ENCODE data around the gene FAM111A. TPM values are rescaled to one million over a fixed set of nuclear protein-coding genes. Genes with fewer than 3 reads are reported as not detected.
A peak's percentile ranks its signal among the peaks of the same experiment; 100 is the strongest.

FAM111A gene
- total RNA-seq, 1 donor from 2014 or later: 7.9 TPM

DNA sequence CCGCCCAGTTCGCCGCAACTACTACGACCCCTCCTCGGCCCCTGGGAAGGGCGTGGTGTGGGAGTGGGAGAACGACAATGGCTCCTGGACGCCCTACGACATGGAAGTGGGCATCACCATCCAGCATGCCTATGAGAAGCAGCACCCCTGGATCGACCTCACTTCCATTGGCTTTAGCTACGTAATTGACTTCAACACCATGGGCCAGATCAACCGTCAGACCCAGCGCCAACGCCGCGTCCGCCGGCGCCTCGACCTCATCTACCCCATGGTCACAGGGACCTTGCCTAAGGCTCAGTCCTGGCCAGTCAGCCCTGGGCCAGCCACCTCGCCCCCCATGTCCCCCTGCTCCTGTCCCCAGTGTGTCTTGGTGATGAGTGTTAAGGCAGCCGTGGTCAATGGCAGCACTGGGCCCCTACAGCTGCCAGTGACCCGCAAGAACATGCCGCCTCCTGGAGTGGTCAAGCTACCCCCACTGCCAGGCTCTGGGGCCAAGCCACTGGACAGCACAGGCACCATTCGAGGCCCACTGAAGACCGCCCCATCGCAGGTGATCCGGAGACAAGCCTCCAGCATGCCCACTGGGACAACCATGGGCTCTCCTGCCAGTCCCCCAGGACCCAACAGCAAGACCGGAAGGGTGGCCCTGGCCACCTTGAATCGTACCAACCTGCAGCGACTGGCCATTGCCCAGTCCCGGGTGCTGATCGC is 39.2 kb downstream of the FAM111A start:
- Histone ChIP-seq H3K27me3 (ENCODE audit: control insufficient read depth, insufficient read depth, low read length) (no peaks in the 10 kb centered on the region), H3K4me3 (ENCODE audit: low read depth, low read length) (no peak overlapping the region), H3K36me3 (ENCODE audit: control insufficient read depth, insufficient read depth, low read length) (peaks cover 8% of the 10 kb centered on the region)
- no peak for DNase-seq (ENCODE audit: low read depth)
- TF ChIP-seq, protein P1, sequence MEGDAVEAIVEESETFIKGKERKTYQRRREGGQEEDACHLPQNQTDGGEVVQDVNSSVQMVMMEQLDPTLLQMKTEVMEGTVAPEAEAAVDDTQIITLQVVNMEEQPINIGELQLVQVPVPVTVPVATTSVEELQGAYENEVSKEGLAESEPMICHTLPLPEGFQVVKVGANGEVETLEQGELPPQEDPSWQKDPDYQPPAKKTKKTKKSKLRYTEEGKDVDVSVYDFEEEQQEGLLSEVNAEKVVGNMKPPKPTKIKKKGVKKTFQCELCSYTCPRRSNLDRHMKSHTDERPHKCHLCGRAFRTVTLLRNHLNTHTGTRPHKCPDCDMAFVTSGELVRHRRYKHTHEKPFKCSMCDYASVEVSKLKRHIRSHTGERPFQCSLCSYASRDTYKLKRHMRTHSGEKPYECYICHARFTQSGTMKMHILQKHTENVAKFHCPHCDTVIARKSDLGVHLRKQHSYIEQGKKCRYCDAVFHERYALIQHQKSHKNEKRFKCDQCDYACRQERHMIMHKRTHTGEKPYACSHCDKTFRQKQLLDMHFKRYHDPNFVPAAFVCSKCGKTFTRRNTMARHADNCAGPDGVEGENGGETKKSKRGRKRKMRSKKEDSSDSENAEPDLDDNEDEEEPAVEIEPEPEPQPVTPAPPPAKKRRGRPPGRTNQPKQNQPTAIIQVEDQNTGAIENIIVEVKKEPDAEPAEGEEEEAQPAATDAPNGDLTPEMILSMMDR (IDR thresholded peaks at IDR 0.05; ENCODE audit: insufficient read depth, low read length, severe bottlenecking): no peak
- FAIRE-seq: peak; percentile 77

DNA sequence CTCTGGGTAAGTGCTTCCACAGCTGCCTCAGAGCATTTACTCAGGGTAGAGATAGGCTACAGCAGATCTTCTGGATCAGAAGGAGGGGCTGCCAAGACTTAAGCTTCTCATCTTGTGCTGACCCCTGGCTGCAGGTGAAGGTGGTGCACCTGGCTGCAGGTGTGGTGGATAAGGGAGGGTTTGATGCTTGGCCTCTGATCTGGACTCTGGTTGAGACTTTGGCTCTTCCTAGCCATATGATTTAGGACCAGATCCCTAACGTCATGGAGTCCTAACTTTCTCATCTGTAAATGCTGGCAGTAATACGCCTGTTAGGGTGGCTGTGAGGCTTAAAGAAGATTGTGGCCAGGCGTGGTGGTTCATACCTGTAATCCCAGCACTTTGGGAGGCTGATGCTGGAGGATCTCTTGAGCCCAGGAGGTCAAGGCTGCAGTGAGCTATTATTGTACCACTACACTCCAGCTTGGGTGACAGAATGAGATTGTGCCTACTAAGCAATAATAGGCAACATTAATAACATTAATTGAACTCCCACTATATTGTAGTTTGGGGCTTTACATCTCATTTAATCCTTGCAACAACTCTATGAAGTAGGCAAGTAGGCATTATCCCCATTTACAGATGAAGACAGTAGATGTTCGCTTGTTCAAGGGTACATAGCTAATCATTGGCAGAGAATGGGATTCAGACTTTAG is 39.9 kb downstream of the FAM111A start:
- FAIRE-seq (no peak), DNase-seq (ENCODE audit: low read depth) (peak; percentile 41)
- TF ChIP-seq, protein P1 (IDR thresholded peaks at IDR 0.05; ENCODE audit: insufficient read depth, low read length, severe bottlenecking): peak; percentile 73
- no peaks in the 10 kb centered on the region for H3K27me3 ChIP-seq (ENCODE audit: control insufficient read depth, insufficient read depth, low read length)
- H3K36me3 ChIP-seq (ENCODE audit: control insufficient read depth, insufficient read depth, low read length): peaks cover 8% of the 10 kb centered on the region
- H3K4me3 ChIP-seq (ENCODE audit: low read depth, low read length): no peak overlapping the region

DNA sequence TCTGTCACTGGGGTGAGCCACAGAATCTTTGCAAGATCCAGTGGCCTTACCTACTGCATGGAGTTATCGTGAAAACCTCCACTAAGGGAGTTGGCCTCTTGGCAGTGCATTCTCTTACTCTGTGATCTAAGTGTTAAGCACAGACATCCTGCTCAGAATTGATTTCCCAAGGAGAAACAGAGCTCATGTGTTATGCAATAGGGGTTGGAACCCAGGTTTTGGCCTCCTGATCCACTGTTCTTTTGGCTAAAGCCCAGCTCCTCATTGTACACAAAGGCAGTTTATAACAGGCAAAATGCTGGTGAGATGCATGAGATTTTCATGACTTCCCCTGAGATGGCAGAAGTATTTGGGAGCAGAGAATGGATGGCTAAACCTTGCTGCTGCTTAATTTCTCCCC is 41.1 kb downstream of the FAM111A start:
- DNase-seq (ENCODE audit: low read depth) (no peak), FAIRE-seq (no peak)
- no peaks in the 10 kb centered on the region for H3K27me3 ChIP-seq (ENCODE audit: control insufficient read depth, insufficient read depth, low read length)
- H3K4me3 ChIP-seq (ENCODE audit: low read depth, low read length): no peak overlapping the region
- TF ChIP-seq, protein P1 (IDR thresholded peaks at IDR 0.05; ENCODE audit: insufficient read depth, low read length, severe bottlenecking): no peak
- H3K36me3 ChIP-seq (ENCODE audit: control insufficient read depth, insufficient read depth, low read length): peaks cover 9% of the 10 kb centered on the region

DNA sequence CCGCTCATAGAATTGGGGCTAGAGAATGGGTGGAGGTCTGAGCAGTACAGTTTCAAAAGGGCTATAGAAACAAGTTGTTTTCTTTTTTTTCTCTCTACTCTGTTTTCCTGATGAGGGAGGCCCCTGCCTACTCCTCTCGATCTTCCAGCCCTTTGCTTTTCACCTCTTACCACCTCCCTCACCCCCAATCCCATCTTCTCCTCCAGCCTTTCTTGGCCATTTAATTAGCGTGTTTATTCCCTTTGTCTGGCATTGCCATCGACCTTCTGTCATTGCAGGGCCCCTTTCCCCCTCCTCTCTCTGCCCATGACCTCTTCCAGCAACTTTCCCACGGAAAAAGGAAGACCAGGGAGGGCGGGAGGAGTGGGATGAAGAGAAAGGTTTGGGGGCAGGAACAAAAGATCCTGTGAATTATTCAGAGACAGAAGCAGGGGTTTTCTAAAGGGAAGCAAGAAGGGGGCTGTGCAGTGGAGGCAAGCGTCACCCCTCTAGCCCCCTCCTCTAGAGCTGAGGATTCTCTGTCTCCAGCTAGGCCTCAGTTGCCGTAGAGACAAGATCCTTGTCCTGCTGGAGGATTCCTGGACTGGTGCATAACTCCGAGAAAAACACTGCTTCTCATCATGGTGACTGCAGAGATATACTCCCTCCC is 42.2 kb downstream of the FAM111A start:
- FAIRE-seq: peak; percentile 75
- Histone ChIP-seq H3K27me3 (ENCODE audit: control insufficient read depth, insufficient read depth, low read length) (no peaks in the 10 kb centered on the region), H3K36me3 (ENCODE audit: control insufficient read depth, insufficient read depth, low read length) (peaks cover 12% of the 10 kb centered on the region), H3K4me3 (ENCODE audit: low read depth, low read length) (no peak overlapping the region)
- no peak for DNase-seq (ENCODE audit: low read depth)
- TF ChIP-seq, protein P1 (IDR thresholded peaks at IDR 0.05; ENCODE audit: insufficient read depth, low read length, severe bottlenecking): no peak

DNA sequence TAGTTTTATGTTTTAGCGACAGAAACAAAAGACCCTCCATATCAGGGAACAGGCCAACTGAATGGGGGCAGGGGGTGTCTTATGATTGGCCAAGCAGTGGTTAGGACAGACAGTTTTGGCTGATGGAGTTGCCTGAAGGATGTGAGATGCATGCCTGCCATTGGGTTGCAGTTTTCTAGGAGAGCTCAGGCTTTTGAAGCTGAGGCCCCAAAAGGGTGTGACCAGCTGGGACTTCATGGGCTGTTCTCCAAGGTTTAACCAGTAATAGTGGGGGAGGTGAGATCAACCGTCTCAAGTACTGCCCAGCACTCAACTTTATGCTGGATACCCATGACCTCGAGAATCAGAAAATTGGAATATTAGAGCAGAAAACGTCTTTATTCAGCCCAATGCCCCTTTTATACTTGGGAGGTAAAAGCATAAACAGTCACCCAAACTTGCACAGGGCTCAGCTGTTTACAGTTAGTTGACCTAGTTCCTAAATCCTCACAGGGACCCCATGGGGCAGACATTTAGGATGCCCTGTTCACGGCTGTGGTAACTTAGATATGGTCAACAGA is 42.8 kb downstream of the FAM111A start:
- DNase-seq (ENCODE audit: low read depth) (no peak), FAIRE-seq (no peak)
- H3K4me3 ChIP-seq (ENCODE audit: low read depth, low read length): no peak overlapping the region
- TF ChIP-seq, protein P1 (IDR thresholded peaks at IDR 0.05; ENCODE audit: insufficient read depth, low read length, severe bottlenecking): no peak
- H3K36me3 ChIP-seq (ENCODE audit: control insufficient read depth, insufficient read depth, low read length): peaks cover 12% of the 10 kb centered on the region
- no peaks in the 10 kb centered on the region for H3K27me3 ChIP-seq (ENCODE audit: control insufficient read depth, insufficient read depth, low read length)

Measured in bronchial epithelial cell (primary cell).